ENCODE results near the gene SYNE2.
"Not testable (repeated sequence)": the region's sequence is repeated elsewhere in the genome, so short reads cannot be mapped to it uniquely, and the experiment has no call there.

Gene SYNE2

DNA sequence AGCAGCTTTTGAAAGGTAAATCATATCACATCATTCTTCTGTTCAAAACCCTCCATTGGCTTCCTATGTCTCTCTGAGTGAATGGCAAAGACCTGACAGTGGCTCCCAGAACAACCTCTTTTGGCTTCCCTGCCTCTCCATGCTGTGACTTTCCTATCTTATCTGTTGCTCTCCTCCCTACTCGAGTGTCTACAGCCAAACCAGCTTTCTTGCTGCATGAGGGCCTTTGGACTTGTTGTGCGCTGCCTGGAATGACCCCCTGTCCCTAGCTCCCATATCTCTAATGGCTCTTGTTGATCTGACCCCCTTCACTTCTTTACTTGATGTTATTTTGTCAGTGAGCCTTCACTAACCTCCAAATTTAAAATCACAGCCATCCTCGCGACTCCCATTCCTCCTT, 2.5 kb downstream of the SYNE2 start:
- Histone ChIP-seq H3K9me3 (ENCODE audit: insufficient read depth, low read depth, low read length) (no peaks in the 10 kb centered on the region), H3K9ac (ENCODE audit: low read depth, low read length) (no peak overlapping the region), H3K4me3 (ENCODE audit: low read length) (no peak overlapping the region), H3K27ac (ENCODE audit: low read length) (no peak overlapping the region), H3K4me1 (ENCODE audit: insufficient read depth, low read length) (peaks cover 3% of the 10 kb centered on the region; the same call in 1 of the 2 replicates), H3K27me3 (ENCODE audit: insufficient read depth, low read length) (peaks cover 22% of the 10 kb centered on the region), H3K36me3 (ENCODE audit: insufficient read depth, low read depth, low read length) (no peaks in the 10 kb centered on the region)

DNA sequence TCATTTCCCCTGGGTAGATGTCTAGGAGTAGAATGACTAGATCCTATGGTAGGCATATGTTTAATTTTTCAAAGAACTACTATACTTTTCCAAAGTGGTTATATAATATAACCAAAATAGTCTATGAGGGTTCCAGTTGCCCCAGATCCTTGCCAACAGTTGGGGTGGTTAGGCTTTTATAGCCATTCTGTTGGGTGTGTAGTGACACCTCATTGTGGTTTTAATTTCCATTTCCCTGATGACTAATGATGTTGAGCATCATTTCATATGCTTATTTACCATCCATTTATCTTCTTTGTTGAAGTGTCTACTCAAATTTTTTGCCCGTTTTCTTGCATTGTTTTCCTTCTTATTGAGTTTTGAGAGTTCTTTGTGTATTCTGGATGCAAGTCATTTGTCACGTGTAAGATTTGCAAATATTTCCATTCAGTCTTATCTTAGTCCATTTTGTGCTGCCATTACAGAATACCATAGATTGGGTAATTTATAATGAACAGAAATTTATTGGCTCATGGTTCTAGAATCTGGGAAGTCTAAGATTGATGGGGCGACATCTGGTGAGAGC, 4.7 kb downstream of the SYNE2 start:
- H3K27me3 ChIP-seq (ENCODE audit: insufficient read depth, low read length), result peaks cover 11% of the 10 kb centered on the region; the same call in 1 of the 2 replicates
- H3K4me3 ChIP-seq (ENCODE audit: low read length), result no peak overlapping the region
- H3K27ac ChIP-seq (ENCODE audit: low read length), result no peak overlapping the region
- no peak overlapping the region for H3K9ac ChIP-seq (ENCODE audit: low read depth, low read length)
- H3K36me3 ChIP-seq (ENCODE audit: insufficient read depth, low read depth, low read length), result no peaks in the 10 kb centered on the region
- peaks cover 5% of the 10 kb centered on the region; the same call in 1 of the 2 replicates for H3K4me1 ChIP-seq (ENCODE audit: insufficient read depth, low read length)
- H3K9me3 ChIP-seq (ENCODE audit: insufficient read depth, low read depth, low read length), result no peaks in the 10 kb centered on the region

DNA sequence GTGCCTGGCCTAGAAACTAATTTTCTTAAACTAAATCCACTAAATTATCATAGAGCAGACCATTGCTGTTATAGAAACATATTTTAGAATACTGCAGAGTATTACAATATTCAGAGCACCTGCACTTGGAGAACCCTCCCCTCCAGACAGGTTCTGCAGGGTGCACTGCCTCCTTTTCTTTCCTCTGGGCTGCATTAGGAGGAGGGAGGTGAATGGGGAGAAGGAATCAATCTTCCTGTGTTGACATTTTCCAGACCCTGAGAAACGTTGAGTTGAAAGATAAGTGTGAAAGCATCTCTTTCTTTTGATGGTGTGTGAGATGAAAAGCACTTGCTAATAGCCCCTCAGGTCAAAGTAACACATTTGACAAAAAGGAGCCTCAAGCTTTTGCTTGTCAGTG, 7.3 kb downstream of the SYNE2 start:
- H3K4me3 ChIP-seq (ENCODE audit: low read length), result no peak overlapping the region
- no peaks in the 10 kb centered on the region for H3K27me3 ChIP-seq (ENCODE audit: insufficient read depth, low read length)
- H3K9me3 ChIP-seq (ENCODE audit: insufficient read depth, low read depth, low read length), result no peaks in the 10 kb centered on the region
- H3K4me1 ChIP-seq (ENCODE audit: insufficient read depth, low read length), result peaks cover 8% of the 10 kb centered on the region; the same call in 1 of the 2 replicates
- H3K36me3 ChIP-seq (ENCODE audit: insufficient read depth, low read depth, low read length), result no peaks in the 10 kb centered on the region
- H3K27ac ChIP-seq (ENCODE audit: low read length), result no peak overlapping the region
- H3K9ac ChIP-seq (ENCODE audit: low read depth, low read length), result no peak overlapping the region

DNA sequence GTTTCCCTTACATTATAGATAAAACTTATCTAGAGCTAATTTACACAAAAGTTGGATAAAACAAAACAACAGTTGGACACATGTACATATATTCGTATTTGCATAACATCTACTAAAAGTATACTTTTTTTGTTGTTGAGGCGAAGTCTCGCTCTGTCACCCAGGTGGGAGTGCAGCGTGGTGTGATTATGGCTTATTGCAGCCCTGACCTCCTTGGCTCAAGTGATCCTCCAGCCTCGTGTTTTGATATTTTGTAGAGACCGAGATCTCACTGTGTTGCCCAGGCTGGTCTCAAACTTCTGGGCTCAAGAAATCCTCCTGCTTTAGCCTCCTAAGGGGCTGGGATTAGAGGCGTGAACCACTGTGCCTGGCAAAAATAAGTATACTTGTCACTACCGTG, 9.4 kb downstream of the SYNE2 start:
- H3K4me1 ChIP-seq (ENCODE audit: insufficient read depth, low read length), result peaks cover 8% of the 10 kb centered on the region; the same call in 1 of the 2 replicates
- H3K4me3 ChIP-seq (ENCODE audit: low read length), result no peak overlapping the region
- no peaks in the 10 kb centered on the region for H3K27me3 ChIP-seq (ENCODE audit: insufficient read depth, low read length)
- H3K27ac ChIP-seq (ENCODE audit: low read length), result no peak overlapping the region
- no peaks in the 10 kb centered on the region for H3K36me3 ChIP-seq (ENCODE audit: insufficient read depth, low read depth, low read length)
- H3K9me3 ChIP-seq (ENCODE audit: insufficient read depth, low read depth, low read length), result no peaks in the 10 kb centered on the region
- no peak overlapping the region for H3K9ac ChIP-seq (ENCODE audit: low read depth, low read length)

DNA sequence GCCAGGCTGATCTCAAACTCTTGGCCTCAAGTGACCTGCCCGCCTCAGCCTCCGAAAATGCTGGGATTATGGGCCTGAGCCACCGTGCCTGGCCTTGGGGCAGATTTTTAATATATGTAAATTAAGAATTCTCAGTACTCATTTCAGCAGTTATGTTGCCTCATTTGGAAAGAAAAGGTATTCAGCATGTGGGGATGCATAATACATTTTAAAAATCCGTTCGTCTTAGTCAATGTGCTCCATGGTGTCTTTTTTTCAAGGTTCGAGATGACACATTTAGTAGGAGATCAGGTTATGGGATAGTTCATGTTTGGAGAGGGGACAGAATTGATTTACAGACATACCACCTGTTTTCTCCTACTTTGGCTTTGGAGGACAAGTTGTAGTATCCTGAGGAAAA, 10.2 kb downstream of the SYNE2 start:
- no peaks in the 10 kb centered on the region for H3K9me3 ChIP-seq (ENCODE audit: insufficient read depth, low read depth, low read length)
- H3K27ac ChIP-seq (ENCODE audit: low read length), result no peak overlapping the region
- H3K27me3 ChIP-seq (ENCODE audit: insufficient read depth, low read length), result no peaks in the 10 kb centered on the region
- peaks cover 8% of the 10 kb centered on the region; the same call in 1 of the 2 replicates for H3K4me1 ChIP-seq (ENCODE audit: insufficient read depth, low read length)
- H3K36me3 ChIP-seq (ENCODE audit: insufficient read depth, low read depth, low read length), result no peaks in the 10 kb centered on the region
- H3K4me3 ChIP-seq (ENCODE audit: low read length), result no peak overlapping the region
- H3K9ac ChIP-seq (ENCODE audit: low read depth, low read length), result no peak overlapping the region

DNA sequence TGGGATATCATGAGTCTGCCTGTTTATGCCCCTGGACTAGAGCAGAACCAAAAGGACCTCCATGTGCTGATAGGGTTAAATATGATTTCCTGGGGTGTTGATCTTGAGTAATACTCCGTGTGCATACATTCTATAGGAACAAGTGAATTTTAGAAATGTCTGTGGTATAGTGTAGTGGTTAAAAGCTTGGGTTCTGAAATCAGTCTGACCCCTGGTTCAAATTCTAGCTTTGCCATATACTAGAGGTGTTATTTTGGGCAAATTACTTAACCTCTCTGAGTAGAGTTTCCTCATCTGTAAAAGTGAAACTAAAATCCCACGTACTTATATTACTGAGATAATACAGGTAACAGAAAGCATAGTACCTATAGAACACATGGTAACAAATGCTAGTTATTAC, 12.0 kb downstream of the SYNE2 start:
- H3K9me3 ChIP-seq (ENCODE audit: insufficient read depth, low read depth, low read length); H3K4me1 ChIP-seq (ENCODE audit: insufficient read depth, low read length); H3K36me3 ChIP-seq (ENCODE audit: insufficient read depth, low read depth, low read length); H3K27ac ChIP-seq (ENCODE audit: low read length); H3K27me3 ChIP-seq (ENCODE audit: insufficient read depth, low read length); H3K4me3 ChIP-seq (ENCODE audit: low read length); H3K9ac ChIP-seq (ENCODE audit: low read depth, low read length): not testable (repeated sequence)

DNA sequence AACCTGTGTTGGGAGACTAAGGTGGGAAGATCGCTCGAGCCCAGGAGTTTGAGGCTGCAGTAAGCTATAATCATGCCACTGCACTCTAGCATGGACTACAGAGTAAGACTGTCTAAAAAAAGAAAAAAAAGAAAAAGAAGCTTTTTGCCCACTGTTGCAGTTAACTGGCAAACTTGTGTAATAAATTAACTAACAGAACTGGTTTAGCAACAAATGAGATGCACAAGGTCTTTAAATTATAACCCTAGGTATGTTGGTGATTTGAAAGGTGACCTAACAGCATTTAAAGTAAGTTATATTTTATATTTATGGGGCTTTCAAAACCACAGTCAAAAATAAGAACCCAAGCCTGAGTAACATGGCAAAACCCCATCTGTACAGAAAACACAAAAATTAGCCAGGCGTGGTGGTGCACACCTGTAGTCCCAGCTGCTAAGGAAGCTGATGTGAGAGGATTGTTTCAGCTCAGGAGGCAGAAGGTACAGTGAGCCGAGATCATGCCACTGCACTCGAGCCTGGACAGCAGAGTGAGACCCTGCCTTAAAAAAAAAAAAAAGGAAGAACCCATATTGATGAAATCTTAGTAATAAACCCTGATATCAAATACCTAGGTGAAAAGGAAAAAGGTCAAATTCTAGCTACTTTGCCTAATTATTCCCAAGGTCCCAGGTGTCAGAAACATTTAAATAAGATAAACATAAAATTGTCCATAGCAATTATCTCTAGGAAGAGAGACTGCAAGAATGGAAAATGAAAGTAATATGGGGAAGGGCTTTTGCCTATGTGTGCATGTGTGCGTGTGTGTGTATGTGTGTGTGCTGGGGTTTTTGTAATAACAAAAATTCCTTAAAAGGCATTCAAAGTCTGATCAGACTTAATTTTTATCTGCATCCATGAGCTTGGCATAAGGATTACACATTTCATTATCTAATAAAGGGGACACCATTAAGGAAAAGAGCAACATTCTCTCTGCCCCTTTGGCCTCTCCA, 15.4 kb downstream of the SYNE2 start:
- Histone ChIP-seq H3K9me3 (ENCODE audit: insufficient read depth, low read depth, low read length) (no peaks in the 10 kb centered on the region), H3K27ac (ENCODE audit: low read length) (no peak overlapping the region), H3K4me1 (ENCODE audit: insufficient read depth, low read length) (peaks cover 6% of the 10 kb centered on the region; the same call in 1 of the 2 replicates), H3K27me3 (ENCODE audit: insufficient read depth, low read length) (no peaks in the 10 kb centered on the region), H3K9ac (ENCODE audit: low read depth, low read length) (no peak overlapping the region), H3K4me3 (ENCODE audit: low read length) (no peak overlapping the region), H3K36me3 (ENCODE audit: insufficient read depth, low read depth, low read length) (no peaks in the 10 kb centered on the region)

DNA sequence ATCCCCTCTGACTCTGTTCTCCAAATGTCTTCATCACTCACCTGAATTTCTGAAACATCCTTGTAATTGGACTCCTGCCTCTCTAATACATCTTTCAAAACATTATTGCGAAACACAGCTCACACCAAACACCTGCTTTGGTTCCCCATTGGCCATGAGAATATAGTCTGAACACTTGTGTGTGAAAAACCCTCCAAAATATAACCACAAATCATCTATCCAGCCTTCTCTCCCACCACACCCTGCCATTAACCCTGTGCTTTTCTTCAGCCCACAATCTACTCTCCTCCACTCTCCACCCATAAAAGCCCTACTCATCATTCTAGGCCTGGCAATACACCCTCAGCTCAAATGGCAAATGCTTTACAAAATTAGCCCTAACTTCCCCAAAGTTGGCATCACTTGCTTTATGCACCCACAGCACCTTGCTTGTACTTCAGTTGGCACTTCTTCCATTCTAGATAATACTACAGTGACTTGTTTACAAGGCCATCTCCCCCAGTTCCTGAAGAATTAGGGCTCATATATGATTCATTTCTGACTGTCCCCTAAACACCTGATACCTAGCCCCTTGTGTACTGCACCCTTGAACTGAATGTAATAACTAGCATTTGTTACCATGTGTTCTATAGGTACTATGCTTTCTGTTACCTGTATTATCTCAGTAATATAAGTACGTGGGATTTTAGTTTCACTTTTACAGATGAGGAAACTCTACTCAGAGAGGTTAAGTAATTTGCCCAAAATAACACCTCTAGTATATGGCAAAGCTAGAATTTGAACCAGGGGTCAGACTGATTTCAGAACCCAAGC, 17.3 kb downstream of the SYNE2 start:
- H3K27ac ChIP-seq (ENCODE audit: low read length), result not testable (repeated sequence)

DNA sequence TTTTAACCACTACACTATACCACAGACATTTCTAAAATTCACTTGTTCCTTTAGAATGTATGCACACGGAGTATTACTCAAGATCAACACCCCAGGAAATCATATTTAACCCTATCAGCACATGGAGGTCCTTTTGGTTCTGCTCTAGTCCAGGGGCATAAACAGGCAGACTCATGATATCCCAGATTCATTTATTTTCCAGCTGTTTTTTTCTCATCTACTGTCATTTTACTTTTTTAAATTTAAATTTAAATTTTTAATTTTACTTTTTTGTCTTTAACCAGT, 17.9 kb downstream of the SYNE2 start:
- H3K36me3 ChIP-seq (ENCODE audit: insufficient read depth, low read depth, low read length); H3K4me1 ChIP-seq (ENCODE audit: insufficient read depth, low read length); H3K9me3 ChIP-seq (ENCODE audit: insufficient read depth, low read depth, low read length); H3K27ac ChIP-seq (ENCODE audit: low read length); H3K4me3 ChIP-seq (ENCODE audit: low read length); H3K9ac ChIP-seq (ENCODE audit: low read depth, low read length); H3K27me3 ChIP-seq (ENCODE audit: insufficient read depth, low read length): not testable (repeated sequence)

More for the DNA sequence above, 17.3 kb downstream of the SYNE2 start:
- H3K9ac ChIP-seq (ENCODE audit: low read depth, low read length); H3K9me3 ChIP-seq (ENCODE audit: insufficient read depth, low read depth, low read length); H3K4me1 ChIP-seq (ENCODE audit: insufficient read depth, low read length); H3K4me3 ChIP-seq (ENCODE audit: low read length); H3K27me3 ChIP-seq (ENCODE audit: insufficient read depth, low read length); H3K36me3 ChIP-seq (ENCODE audit: insufficient read depth, low read depth, low read length): not testable (repeated sequence)

DNA sequence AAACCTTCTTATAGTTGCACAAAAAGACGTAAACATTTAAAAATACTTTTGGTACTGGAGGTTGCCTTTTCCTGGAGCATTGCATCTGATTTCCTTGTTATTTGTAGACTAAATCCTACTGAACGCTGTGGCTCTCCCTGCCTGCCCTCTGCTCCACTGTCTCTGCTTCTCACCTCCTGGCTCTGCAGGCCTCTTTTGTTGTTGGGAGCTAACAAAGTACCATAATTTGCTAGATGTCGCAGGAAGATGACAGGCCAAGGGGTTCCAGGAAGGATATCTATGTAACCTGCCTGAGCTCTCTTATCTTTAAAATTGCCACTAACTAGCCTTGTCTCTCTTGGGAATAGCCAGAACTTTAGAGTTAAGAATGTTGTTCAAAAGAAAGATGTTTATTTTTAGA, 21.4 kb downstream of the SYNE2 start:
- no peak overlapping the region for H3K4me3 ChIP-seq (ENCODE audit: low read length)
- no peaks in the 10 kb centered on the region for H3K36me3 ChIP-seq (ENCODE audit: insufficient read depth, low read depth, low read length)

DNA sequence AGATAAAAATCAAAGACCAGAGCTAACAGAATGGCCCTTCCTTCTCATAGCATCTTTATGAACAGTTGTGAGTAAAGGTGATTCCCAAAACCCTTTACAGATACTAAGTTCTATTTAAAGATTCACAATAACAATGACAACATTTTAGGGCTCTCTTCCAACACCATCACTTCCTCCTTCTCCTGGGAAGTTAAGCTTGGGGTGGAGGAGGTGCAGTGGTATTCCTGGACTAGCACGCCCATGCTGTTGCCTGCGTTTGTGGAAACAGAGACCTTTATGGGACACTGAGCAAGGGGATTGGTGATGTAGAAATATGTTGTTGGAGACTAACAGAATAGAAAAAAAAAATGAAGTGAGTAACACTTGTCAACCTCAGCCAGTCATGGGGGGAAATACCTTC, 22.5 kb downstream of the SYNE2 start:
- Histone ChIP-seq H3K27me3 (ENCODE audit: insufficient read depth, low read length) (no peaks in the 10 kb centered on the region), H3K4me1 (ENCODE audit: insufficient read depth, low read length) (peaks cover 4% of the 10 kb centered on the region; the same call in 1 of the 2 replicates), H3K9ac (ENCODE audit: low read depth, low read length) (no peak overlapping the region), H3K4me3 (ENCODE audit: low read length) (no peak overlapping the region), H3K36me3 (ENCODE audit: insufficient read depth, low read depth, low read length) (no peaks in the 10 kb centered on the region), H3K27ac (ENCODE audit: low read length) (no peak overlapping the region), H3K9me3 (ENCODE audit: insufficient read depth, low read depth, low read length) (no peaks in the 10 kb centered on the region)

More for the DNA sequence above, 21.4 kb downstream of the SYNE2 start:
- Histone ChIP-seq H3K9ac (ENCODE audit: low read depth, low read length) (no peak overlapping the region), H3K27ac (ENCODE audit: low read length) (no peak overlapping the region), H3K9me3 (ENCODE audit: insufficient read depth, low read depth, low read length) (no peaks in the 10 kb centered on the region), H3K4me1 (ENCODE audit: insufficient read depth, low read length) (peaks cover 4% of the 10 kb centered on the region; the same call in 1 of the 2 replicates), H3K27me3 (ENCODE audit: insufficient read depth, low read length) (no peaks in the 10 kb centered on the region)
